ENCODE results near the gene IFNL1. TPM values are rescaled to one million over a fixed set of nuclear protein-coding genes. Genes with fewer than 3 reads are reported as not detected.

The IFNL1 gene
- total RNA-seq, 1 donor from 2014 or later: not detected

- TF ChIP-seq CTCF (IDR thresholded peaks at IDR 0.05; ENCODE audit: insufficient read depth, low read length, poor library complexity, severe bottlenecking): no peak
- Histone ChIP-seq H3K36me3 (ENCODE audit: control insufficient read depth, insufficient read depth, low read length) (no peaks in the 10 kb centered on the region), H3K4me3 (ENCODE audit: low read depth, low read length) (no peak overlapping the region), H3K27me3 (ENCODE audit: control insufficient read depth, insufficient read depth, low read length) (peaks cover 37% of the 10 kb centered on the region)
- no peak for DNase-seq (ENCODE audit: low read depth)
Observed at GRCh38 chr19:39251846-39252245, 44.4 kb upstream of the IFNL1 start.

GRCh38 chr19:39252458-39252857 lies 43.7 kb upstream of the IFNL1 start:
- H3K27me3 ChIP-seq (ENCODE audit: control insufficient read depth, insufficient read depth, low read length): peaks cover 31% of the 10 kb centered on the region

GRCh38 chr19:39253374-39254149 lies 42.6 kb upstream of the IFNL1 start:
- no peak for DNase-seq (ENCODE audit: low read depth)
- TF ChIP-seq CTCF (IDR thresholded peaks at IDR 0.05; ENCODE audit: insufficient read depth, low read length, poor library complexity, severe bottlenecking): no peak
- Histone ChIP-seq H3K36me3 (ENCODE audit: control insufficient read depth, insufficient read depth, low read length) (no peaks in the 10 kb centered on the region), H3K4me3 (ENCODE audit: low read depth, low read length) (no peak overlapping the region), H3K27me3 (ENCODE audit: control insufficient read depth, insufficient read depth, low read length) (peaks cover 20% of the 10 kb centered on the region)

More at GRCh38 chr19:39252458-39252857, 43.7 kb upstream of the IFNL1 start:
- no peak for DNase-seq (ENCODE audit: low read depth)
- no peak overlapping the region for H3K4me3 ChIP-seq (ENCODE audit: low read depth, low read length)
- H3K36me3 ChIP-seq (ENCODE audit: control insufficient read depth, insufficient read depth, low read length): no peaks in the 10 kb centered on the region
- TF ChIP-seq CTCF (IDR thresholded peaks at IDR 0.05; ENCODE audit: insufficient read depth, low read length, poor library complexity, severe bottlenecking): no peak

- TF ChIP-seq CTCF (IDR thresholded peaks at IDR 0.05; ENCODE audit: insufficient read depth, low read length, poor library complexity, severe bottlenecking): no peak
- Histone ChIP-seq H3K27me3 (ENCODE audit: control insufficient read depth, insufficient read depth, low read length) (peaks cover 9% of the 10 kb centered on the region), H3K36me3 (ENCODE audit: control insufficient read depth, insufficient read depth, low read length) (no peaks in the 10 kb centered on the region), H3K4me3 (ENCODE audit: low read depth, low read length) (no peak overlapping the region)
- DNase-seq (ENCODE audit: low read depth): no peak
Observed at GRCh38 chr19:39254531-39255345, 41.5 kb upstream of the IFNL1 start.

- DNase-seq (ENCODE audit: low read depth): no peak
- TF ChIP-seq CTCF (IDR thresholded peaks at IDR 0.05; ENCODE audit: insufficient read depth, low read length, poor library complexity, severe bottlenecking): no peak
- Histone ChIP-seq H3K27me3 (ENCODE audit: control insufficient read depth, insufficient read depth, low read length) (peaks cover 14% of the 10 kb centered on the region), H3K36me3 (ENCODE audit: control insufficient read depth, insufficient read depth, low read length) (no peaks in the 10 kb centered on the region), H3K4me3 (ENCODE audit: low read depth, low read length) (no peak overlapping the region)
Observed at GRCh38 chr19:39257227-39257626, 39.0 kb upstream of the IFNL1 start.
